DOHH2 (cell line): ENCODE measurements around the gene NCAM1.

Experiments used
- EZH2phosphoT487 ChIP-seq: fragments of 200-600 bp; sonication (generic); IDR thresholded peaks from 2 replicates; pipeline ENCODE4 v1.6.1; 2017; ENCODE audit warnings: borderline replicate concordance, mild to moderate bottlenecking, antibody characterized with exemption, low read length, moderate library complexity, mixed read lengths
- TF ChIP-seq, protein P1 (sequence below): fragments of 200-600 bp; sonication (generic); IDR thresholded peaks from one replicate; pipeline ENCODE4 v1.5.1; 2014; ENCODE audit warnings: antibody characterized with exemption, mild to moderate bottlenecking, low read depth, low read length; ENCODE audit not compliant: poor library complexity, severe bottlenecking

DNA sequence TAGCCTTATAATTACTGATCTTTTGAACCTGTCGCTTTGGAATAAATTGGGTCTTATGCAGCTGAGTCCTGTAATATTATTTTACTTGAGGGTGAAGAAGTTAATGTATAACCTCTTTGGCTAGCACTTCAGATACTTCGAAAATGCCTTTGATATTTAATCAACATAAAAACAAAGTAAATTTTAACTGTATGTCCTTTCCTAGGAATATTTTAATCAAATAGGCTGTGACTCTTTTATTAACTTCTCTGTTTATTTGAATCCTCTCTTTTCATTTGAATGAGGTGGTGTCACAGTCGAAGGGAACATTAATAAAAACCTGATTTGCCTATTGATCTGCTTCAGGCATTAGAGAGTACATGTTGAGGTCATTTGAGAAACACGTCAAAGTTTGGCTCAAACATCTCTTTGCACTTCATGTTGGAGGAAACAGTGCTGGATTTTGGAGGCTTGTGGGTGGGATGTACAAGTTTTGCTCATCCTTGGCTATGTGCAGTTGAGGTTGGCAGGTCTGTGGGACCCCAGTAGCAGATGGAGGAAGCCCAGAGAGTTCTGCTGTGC, 143.6 kb downstream of the NCAM1 start:
- no peak for TF ChIP-seq EZH2phosphoT487
- TF ChIP-seq, protein P1, sequence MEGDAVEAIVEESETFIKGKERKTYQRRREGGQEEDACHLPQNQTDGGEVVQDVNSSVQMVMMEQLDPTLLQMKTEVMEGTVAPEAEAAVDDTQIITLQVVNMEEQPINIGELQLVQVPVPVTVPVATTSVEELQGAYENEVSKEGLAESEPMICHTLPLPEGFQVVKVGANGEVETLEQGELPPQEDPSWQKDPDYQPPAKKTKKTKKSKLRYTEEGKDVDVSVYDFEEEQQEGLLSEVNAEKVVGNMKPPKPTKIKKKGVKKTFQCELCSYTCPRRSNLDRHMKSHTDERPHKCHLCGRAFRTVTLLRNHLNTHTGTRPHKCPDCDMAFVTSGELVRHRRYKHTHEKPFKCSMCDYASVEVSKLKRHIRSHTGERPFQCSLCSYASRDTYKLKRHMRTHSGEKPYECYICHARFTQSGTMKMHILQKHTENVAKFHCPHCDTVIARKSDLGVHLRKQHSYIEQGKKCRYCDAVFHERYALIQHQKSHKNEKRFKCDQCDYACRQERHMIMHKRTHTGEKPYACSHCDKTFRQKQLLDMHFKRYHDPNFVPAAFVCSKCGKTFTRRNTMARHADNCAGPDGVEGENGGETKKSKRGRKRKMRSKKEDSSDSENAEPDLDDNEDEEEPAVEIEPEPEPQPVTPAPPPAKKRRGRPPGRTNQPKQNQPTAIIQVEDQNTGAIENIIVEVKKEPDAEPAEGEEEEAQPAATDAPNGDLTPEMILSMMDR, result no peak
